Activated naive CD4-positive, alpha-beta T cell (primary cell): ENCODE measurements around the gene AK4.
"Not testable (repeated sequence)": the region's sequence is repeated elsewhere in the genome, so short reads cannot be mapped to it uniquely, and the experiment has no call there.

Experiments used
- DNase-seq, 4 experiments: peaks; one replicate each; lab custom pipeline; 2025; lab: John Stamatoyannopoulos, UW

Gene AK4

GRCh38 chr1:65150583-65151263, 2.7 kb downstream of the AK4 start:
- no peak for DNase-seq

- no peak for DNase-seq
Observed at GRCh38 chr1:65151641-65152040, 3.6 kb downstream of the AK4 start.

- no peak for DNase-seq
Observed at GRCh38 chr1:65153635-65154034, 5.6 kb downstream of the AK4 start.

GRCh38 chr1:65156910-65157545, 9.0 kb downstream of the AK4 start:
- DNase-seq: no peak

- no peak for DNase-seq
Observed at GRCh38 chr1:65157546-65157941, 9.5 kb downstream of the AK4 start.

- DNase-seq: not testable (repeated sequence)
Observed at GRCh38 chr1:65159291-65159688, 11.3 kb downstream of the AK4 start.

GRCh38 chr1:65159801-65160523, 12.0 kb downstream of the AK4 start:
- no peak for DNase-seq

- no peak for DNase-seq
Observed at GRCh38 chr1:65163201-65163805, 15.3 kb downstream of the AK4 start.

- DNase-seq: not testable (repeated sequence)
Observed at GRCh38 chr1:65164101-65164500, 16.1 kb downstream of the AK4 start.

GRCh38 chr1:65164633-65165032, 16.6 kb downstream of the AK4 start:
- no peak for DNase-seq

GRCh38 chr1:65165269-65165993, 17.4 kb downstream of the AK4 start:
- DNase-seq: no peak

- no peak for DNase-seq
Observed at GRCh38 chr1:65166572-65167305, 18.7 kb downstream of the AK4 start.

GRCh38 chr1:65167586-65168242, 19.7 kb downstream of the AK4 start:
- DNase-seq: no peak

- no peak for DNase-seq
Observed at GRCh38 chr1:65168867-65169266, 20.9 kb downstream of the AK4 start.

- DNase-seq: no peak
Observed at GRCh38 chr1:65170511-65171142, 22.6 kb downstream of the AK4 start.

GRCh38 chr1:65172936-65173690, 25.1 kb downstream of the AK4 start:
- DNase-seq: no peak

GRCh38 chr1:65174585-65174984, 26.6 kb downstream of the AK4 start:
- no peak for DNase-seq

GRCh38 chr1:65175171-65176055, 27.4 kb downstream of the AK4 start:
- no peak for DNase-seq

GRCh38 chr1:65176056-65176450, 28.1 kb downstream of the AK4 start:
- DNase-seq: no peak
